COLO668 (cell line): ENCODE results near the gene DEDD2.

ENCODE experiments used
- DNase-seq: peaks from one replicate; lab custom pipeline; 2025; ENCODE audit not compliant: unreplicated experiment; lab: John Stamatoyannopoulos, UW

DEDD2 gene

DNA sequence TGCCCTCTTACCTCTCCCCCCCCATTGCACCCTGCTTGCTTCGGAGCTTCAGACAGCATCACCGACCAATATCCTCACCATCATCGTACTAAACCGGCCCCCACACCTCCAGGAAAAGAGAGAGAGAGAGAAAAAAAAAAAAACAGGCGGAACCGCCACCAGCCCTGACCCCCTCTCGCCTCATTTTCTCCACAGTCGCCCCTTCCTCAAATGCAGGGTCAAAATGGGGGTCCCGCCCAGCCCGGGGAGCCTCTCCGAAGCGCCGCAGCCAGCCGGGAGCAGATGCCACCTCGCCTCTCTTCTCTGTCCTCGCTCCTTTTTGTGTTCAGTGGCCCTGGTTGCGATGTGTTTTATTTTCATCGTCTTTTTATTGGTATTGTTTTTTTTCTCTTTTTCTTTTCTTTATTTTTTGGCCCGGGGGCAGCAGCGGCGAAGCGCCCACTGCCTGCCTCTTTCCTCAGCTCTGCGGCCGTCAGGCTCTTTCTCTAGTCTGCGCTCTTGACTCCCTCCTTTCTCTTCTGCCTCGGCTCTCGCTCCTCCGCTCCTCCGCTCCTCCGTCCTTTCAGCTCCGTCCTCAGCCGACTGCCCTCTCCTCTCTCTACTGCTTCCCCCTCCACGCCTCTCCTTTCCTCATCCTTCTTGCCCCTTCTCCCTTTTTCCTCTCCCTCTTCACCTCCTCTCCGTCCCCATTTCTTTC lies 41.4 kb downstream of the DEDD2 start:
- DNase-seq: peak; percentile 39

DNA sequence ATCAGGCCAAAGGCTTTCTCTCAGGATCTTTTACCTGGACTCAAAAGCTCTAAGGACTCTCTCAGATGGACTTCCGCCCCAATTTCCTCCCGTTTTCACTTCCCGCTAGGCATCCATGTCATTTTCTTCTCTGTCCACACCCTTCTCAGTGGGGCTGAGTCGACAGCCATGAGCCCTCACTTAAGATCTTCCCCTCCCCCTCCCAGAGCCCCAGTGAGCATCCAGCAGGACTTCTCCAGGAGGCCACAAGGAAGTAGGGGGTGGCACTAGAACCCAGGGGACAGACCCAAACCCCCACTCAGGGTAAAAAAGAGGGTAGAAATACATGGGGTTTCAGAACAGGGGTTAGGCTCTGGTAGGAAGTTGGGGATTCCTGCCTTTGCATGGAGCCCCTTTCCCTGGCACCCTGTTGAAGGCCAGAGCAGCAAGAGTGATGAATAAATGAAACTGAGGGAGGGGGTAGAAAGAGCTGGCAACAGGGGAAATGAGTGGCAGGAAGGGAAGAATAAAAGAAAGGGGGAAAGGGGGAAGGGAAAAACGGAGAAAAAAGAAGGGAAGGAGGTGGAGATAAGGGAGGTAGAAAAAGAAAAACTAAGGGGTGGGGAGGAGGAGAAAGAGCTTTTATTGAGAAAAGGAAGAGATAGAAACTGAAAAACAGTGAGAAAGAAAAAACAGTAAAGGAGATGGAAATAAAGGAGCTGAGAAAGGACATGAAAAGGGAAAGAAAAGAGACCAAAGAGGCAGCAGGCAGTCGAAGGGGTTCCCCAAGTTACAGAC lies 42.3 kb downstream of the DEDD2 start:
- DNase-seq: no peak

DNA sequence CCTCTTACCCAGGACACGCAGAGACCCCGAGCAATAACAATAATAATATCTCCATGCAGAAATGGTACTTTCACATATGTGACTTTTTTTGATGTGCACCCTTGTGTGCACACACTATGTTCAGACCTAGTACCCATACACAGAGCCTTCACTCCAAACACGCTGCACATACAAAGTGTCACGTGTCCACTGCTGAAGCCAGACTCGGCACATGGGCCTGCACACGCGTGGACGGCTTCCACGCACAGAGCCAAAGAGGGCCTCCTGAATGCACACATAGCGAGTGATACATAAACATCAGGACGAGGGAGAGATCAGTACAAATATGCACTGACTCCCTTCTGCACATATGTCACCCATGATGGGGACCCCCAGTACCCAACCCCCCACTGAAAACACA lies 43.3 kb downstream of the DEDD2 start:
- no peak for DNase-seq

DNA sequence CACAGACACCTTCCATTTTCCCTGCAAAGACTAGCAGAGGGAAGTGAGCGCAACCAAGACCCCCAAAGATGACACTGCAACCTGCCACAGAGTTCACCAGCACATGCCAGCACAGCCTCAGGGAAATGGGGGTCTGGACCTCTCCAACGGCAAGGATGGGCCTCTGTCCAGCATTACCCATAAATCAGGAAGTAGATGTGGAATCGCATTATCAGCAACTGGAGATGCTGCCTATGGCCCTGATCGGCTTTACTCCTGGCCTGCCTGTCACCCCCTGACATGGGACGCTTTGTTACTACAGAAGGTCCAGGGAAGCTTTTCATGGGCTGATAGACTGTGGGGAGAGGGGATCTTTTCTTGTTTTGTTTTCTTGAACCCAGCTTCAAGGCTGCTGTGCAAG lies 43.8 kb downstream of the DEDD2 start:
- DNase-seq: no peak

DNA sequence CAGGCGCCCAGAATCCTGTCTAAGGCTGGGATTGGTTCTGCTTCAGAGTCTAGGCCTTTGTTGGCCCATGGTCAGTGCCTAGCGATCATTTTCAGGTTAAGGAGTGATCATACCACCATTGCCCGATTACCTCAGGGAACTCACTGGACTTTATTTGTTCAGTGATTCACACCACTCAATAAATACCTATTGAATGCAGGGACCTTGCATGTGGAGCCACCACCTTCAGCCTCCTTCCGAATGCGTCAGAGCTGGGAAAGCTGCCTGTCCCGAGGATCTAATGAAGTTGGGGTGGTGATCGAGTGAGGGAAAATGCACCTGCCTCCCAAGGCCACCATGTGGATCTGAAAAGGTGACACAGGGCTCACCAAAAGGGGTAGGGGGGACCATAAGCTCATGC lies 45.2 kb downstream of the DEDD2 start:
- DNase-seq: peak; percentile 51

DNA sequence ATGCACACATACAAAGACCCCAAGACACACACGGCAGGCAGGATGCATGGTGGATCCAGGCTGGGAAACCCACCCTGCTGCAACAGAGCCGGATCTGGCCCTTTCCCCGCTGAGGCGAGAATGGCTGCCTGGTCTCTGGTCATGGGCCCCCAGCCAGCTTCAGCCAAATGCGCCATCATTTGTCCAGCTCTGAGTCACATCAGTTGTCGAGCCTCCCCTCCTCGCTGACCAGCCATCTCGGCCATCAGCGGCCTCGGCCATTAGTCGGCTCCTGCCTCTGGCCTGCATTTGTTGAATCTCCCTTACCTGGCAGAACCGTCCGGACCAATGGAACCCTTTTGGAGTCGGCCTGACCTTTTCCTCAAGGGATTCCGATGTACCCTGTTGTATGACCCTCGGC lies 46.8 kb downstream of the DEDD2 start:
- no peak for DNase-seq

DNA sequence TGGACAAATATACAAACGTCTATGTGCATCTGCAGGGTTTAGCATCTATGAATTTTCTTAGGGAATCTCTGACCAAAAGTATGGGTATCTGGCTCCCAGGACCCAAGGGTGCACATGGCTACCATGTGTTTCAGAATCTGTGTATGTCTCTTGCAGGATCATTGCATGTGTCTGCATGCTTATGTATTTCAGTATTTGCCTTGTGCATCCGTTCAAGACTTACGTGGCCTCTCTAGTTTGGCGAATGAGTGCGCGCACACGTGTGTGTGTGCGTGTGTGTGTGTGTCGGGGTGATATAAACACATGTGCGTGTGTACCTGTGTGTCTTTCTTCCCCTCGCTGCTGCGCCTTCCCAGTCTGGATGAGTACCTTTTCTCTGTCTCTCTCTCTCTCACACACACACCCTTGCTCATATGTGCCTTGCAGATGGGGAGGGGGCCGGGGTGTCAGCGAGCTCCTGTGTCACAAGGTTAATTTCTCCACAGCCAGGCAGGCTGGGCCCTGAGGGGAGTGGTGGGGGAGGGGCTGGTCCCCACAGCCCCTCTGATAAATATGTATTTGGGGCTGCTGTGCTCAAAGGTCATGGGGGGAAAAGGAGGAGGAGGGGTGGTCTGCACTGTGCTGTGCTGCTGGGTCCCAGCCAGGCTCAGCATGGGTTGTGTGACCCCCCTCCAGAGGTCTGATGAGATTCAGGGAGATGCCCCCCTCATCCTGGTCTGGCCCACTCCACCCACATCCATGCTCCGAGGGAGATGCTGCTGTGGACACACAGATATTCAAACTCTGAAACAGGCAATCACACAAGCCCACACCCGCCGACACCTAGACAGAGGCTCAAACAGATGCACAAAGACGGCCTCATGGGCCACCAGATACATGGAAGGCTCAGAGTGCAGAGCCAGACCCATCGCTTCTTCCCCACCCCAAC lies 47.7 kb downstream of the DEDD2 start:
- DNase-seq: no peak

DNA sequence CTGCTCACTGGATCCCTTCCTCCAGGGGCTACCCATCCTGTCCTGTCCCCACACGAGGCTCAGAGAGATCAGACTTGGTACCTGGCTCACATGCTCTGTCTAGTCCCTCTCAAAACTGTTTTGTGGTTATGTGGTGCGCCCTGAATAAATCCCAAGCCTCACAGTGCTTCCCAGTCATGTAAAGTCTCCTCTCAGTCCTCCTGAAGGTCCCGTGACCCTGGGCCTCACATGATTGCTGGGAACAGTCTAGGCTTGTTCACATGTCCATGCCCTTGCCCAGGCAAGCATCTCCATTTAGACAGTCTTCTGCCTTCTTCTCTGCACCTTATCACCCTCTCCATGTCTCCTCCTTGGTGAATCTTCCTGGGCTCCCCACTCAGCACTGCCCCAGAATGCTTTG lies 49.3 kb downstream of the DEDD2 start:
- DNase-seq: no peak

DNA sequence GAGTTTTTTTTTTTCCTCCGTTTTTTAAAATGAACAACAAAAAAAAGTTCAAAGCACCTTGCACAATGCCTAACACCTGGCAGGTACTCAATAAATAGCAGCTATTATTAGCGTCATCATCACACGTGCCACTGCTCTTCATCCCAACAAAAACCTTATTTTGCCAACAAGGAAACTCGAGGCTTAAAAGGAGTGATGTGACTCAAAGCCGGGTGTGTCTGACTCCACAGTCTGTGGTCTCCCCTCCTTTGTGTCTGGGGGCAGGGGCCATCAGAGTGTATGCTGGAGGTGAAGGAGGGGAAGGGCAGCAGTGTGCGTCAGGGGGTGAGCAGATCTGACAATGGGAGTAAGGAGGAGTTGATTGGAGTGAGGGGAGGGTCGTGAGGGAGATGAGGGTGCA lies 51.2 kb downstream of the DEDD2 start:
- DNase-seq: no peak

DNA sequence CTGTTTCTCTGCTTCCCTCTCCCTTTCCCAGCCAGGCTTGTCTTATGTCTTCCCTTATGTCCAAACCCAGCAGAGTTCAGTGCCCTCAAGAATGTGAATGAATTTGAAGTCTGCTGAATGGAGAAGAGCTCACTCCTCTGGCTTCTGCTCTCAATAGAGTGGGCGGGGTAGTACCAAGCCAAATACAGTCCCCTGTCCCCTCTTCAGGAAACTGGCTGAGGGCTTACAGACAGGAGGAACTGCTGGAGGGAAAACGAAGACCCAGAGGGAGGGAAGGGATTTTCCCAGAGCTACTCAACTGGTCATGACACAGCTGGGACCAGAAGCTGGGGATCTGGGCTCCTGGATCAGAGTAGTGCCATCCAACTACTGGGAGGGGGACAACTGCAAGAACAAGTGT lies 52.3 kb downstream of the DEDD2 start:
- no peak for DNase-seq

DNA sequence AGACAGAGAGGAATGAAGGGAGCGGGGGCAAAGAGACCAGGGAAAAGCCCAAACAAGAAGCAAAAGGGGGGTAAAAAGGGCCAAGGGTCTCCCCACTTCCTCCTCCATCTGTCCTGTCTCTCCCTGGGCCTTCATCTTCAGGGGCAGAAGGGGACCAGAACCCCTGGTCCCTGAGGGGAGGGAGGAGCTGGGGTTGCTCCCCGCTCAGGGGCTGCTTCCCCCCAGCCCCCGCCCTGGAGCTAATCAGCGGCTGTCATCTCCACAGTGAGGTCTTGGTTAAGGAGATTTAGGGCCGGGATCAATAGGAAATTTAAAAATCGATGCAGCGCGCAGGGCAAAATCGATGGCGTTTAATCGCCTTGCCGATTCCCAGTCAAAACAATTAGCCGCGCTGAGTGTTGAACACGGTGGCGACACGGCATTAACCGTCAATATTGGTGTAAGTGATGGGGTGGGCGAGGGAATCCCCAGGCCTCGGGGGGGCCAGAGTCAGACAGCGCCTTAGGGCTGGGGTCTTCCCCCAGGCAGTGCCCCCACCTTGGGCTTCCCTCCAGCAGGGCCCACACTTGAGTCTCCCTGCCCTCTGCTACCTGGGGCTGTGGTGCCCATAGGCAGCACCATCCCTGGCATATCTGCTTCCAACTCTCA lies 55.7 kb downstream of the DEDD2 start:
- no peak for DNase-seq

DNA sequence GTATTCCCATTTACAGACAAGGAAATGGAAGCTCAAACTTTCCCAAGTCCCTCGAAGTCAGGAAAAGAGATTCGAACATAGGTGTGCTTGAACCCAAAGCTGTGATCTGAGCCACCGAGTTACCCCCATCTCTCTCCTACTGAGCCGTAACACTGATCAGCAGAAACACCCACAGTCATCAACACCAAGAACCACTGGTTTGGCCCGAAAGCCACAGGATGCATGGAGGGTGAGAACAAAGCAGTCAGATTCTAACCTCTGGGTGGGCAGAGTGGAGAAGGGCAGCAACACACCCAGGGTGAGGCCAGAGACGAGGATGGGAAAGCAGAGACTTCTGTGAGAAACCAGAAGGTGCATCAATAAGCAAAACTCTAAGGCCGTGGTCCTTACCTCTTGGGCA lies 57.5 kb downstream of the DEDD2 start:
- DNase-seq: no peak

DNA sequence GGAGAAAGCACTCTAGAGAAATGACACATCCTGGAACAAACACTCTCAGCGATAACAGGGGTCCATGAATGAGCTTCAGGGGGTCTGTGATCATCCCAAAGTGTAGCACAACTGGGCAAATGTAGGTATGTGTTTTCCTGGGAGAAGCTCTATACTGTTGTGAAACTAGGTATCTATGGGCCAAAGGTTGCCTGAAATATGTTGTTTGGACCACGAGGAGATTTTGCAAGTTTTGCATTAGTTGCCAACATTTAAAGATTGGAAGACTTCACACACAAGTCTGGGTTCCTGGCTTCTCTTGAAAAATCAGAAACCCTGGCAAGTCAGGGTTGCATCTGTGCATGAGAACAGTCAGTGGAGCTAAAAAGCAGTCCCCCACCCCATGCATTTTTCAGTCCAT lies 58.6 kb downstream of the DEDD2 start:
- no peak for DNase-seq

DNA sequence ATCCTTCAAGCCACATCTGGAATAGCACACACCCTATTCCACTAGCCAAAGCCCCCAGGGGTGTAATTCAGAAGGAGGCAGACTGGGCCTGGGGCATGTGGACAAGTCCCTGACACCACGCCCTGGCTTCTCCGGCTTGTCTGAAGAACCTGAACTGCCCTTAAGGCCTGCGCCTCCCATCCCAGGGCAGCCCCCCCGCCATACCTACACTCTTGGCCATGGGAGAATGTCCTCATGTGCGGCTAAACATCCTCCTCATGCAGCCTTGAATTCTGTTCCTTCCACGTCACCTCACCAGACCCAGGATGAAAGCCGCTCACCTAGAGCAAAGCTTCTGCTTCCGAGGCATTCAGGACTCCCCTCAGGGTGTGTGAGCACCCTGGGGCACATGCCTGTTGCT lies 60.9 kb downstream of the DEDD2 start:
- no peak for DNase-seq

DNA sequence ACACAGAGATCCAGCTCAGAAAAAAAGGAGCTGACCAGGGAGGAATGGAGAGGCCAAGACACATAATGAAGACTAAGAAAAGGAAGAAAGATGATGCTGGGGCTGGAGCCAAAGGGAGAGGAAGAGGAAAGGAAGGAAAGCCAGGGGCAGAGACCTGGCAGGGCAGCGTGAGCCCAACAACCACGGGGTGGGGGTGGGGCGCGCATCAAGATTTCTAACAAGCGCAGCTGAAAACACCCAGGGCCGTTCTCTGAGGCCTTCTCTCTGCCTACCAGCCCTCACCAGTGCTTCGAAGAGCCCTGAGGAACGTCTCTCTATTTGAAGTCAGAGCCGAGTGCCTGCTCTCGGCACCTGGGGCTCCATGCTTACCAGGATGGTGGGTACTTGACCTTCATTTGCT lies 61.7 kb downstream of the DEDD2 start:
- no peak for DNase-seq

DNA sequence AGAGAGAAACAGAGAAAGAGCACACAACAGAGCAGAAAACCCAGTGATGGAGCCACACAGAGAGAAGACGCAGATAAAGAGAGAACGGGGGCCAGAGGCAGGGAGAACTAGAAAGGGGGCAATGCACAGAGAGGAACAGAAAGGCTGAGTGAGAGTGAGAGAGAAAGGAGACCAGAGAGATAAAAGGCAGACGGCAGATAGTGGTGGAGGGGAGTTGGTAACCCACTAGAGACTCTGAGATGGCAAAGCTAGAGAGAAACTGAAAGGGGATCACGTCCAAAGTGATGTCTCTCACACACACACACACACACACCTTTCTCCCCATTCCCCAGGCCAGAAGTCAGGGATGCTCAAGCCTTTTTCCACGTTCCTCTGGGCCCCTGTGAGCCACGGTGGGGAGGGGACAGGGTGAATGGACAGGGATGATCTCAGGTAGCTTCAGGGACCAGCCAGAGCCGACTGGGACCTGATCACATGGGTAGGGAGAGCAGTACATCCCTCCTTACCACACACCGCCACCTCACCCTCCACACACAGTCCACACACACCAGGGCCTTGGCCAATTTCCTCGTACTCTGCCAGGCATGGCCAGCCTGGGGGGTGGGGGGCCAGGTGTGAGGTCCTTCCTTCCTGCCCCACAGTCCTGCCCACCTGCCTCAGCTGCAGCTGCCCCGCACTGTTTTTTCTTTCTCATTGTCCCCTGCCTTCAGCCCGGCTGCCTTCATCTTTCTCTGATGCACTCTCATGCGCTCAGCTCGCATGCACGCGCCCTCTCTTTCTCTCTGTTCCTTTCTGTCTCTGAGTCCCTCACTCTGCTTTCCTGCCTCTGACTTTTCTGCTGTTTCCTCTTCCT lies 62.8 kb downstream of the DEDD2 start:
- DNase-seq: peak; percentile 76

DNA sequence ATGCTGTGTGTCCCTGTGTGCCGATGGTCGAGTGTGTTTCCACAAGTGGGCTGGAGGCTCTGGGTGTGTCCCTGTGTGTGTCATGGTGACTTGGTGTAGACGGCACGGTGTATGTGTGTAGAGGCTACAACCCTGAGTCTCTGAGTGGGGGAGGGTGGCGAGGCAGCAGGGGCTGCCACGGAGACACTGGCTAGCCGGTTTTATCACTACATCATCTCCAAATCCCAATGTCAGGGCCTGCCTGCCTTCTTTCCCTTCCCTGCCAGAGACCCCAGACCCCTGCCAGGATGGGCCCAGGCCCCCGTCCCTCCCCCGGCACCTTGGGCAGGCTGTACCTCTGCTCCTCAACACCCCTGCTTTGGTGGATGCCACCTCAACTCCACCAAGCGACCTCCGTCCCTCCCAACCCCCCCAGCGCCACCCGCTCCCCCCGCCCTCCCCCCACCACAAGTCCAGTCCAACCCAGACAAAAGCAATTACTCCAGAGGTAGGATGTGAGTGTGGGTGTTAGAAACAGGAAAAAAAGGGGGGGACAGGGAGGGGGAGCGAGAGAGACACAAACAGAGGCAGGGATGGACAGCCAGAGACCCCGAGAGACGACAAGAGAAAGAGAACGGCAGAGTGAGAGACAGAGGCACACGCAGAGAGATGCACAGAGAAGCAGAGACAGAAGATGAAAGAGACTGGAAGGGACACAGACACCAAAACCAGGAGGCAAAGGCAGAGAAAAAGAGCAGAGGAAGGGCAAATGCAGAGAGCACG lies 63.6 kb downstream of the DEDD2 start:
- peak; percentile 15 for DNase-seq

DNA sequence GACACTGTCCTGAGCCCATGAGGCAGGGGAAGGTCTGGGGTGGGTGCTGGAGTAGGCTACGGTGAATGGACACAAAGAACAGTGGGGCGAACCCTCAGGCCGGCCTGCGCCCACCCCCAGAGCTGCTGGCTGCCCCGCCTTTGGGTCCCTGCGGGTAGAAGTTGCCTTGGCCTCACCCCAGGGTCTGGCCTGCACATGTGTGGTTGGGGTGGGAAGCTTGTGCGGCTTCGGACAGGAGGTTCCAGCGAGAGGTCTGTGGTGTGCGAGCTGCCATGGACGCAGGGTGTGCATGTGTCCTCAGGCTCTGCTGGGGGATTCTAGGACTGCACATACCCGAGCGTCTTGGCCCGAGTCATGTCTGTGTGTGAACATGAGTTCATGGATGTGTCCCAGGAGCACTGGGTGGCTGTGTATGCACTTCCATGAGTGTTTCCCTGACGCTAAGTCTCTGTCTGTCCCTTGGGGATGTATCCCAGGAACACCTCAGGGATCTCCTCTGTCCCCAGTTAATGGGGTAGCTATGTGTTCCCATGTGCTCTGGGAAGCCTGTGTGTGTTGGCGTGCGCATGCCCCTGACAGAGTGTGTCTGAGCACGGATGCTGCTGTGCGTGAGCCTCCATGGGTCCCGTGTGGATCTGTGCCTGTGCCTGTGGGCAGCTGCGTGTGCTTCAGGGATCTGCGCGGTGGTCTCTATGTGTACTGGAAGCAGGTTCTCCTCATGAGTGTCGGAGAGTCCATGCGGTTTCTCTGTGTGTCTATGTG lies 64.4 kb downstream of the DEDD2 start:
- DNase-seq: no peak
